KMS-11 (cell line): ENCODE results near the gene ELAVL4.

Experiments
- H2AFZ ChIP-seq: fragments of 200-600 bp; sonication (generic); 2 replicates; pipeline ENCODE4 v1.6.1; 2016; ENCODE audit warnings: antibody characterized with exemption, mixed run types, low read depth
- H3K27ac ChIP-seq: fragments of 200-600 bp; sonication (generic); 2 replicates; pipeline ENCODE4 v1.6.1; 2016; ENCODE audit warnings: mild to moderate bottlenecking, mixed run types
- H3K27me3 ChIP-seq: fragments of 200-600 bp; sonication (generic); 2 replicates; pipeline ENCODE4 v1.6.1; 2017; ENCODE audit warnings: mild to moderate bottlenecking, low read depth, mixed run types, moderate library complexity; ENCODE audit not compliant: insufficient read depth
- H3K36me3 ChIP-seq: fragments of 200-600 bp; sonication (generic); 2 replicates; pipeline ENCODE4 v1.6.1; 2017; ENCODE audit warnings: mild to moderate bottlenecking, mixed run types; ENCODE audit not compliant: insufficient read depth
- H3K4me1 ChIP-seq: fragments of 200-600 bp; sonication (generic); 2 replicates; pipeline ENCODE4 v1.6.1; 2016; ENCODE audit warnings: mild to moderate bottlenecking, low read depth, mixed run types; ENCODE audit not compliant: poor library complexity, severe bottlenecking
- H3K4me2 ChIP-seq: fragments of 200-600 bp; sonication (generic); 2 replicates; pipeline ENCODE4 v1.7.0; 2016; ENCODE audit warnings: mild to moderate bottlenecking, mixed run types
- H3K4me3 ChIP-seq: fragments of 200-600 bp; sonication (generic); IDR thresholded peaks from 2 replicates; pipeline ENCODE4 v1.6.1; 2017; ENCODE audit warnings: low read depth, low read length, mixed read lengths; ENCODE audit not compliant: insufficient read depth
- H3K79me2 ChIP-seq: fragments of 200-600 bp; sonication (generic); 2 replicates; pipeline ENCODE4 v1.6.1; 2016; ENCODE audit warnings: low read depth, mixed run types; ENCODE audit not compliant: insufficient read depth
- H3K9ac ChIP-seq: fragments of 200-600 bp; sonication (generic); 2 replicates; pipeline ENCODE4 v1.6.1; 2016; ENCODE audit warnings: mild to moderate bottlenecking, mixed run types
- H4K20me1 ChIP-seq: fragments of 200-600 bp; sonication (generic); 2 replicates; pipeline ENCODE4 v1.6.1; 2016; ENCODE audit warnings: mild to moderate bottlenecking, mixed run types; ENCODE audit not compliant: insufficient read depth
- TF ChIP-seq, protein P1 (sequence below): fragments of 200-600 bp; sonication (generic); conservative IDR thresholded peaks from 2 replicates; pipeline ENCODE4 v1.6.1; 2017; ENCODE audit warnings: low read depth, mild to moderate bottlenecking, antibody characterized with exemption, low read length, moderate library complexity, mixed read lengths

ELAVL4 gene

GRCh38 chr1:50108497-50109059 is at the start of gene ELAVL4:
Gene ELAVL4, plus strand, starts transcription at chr1:50108920. Its CDS starts 270 bp downstream, at chr1:50109190.
- TF ChIP-seq, protein P1, sequence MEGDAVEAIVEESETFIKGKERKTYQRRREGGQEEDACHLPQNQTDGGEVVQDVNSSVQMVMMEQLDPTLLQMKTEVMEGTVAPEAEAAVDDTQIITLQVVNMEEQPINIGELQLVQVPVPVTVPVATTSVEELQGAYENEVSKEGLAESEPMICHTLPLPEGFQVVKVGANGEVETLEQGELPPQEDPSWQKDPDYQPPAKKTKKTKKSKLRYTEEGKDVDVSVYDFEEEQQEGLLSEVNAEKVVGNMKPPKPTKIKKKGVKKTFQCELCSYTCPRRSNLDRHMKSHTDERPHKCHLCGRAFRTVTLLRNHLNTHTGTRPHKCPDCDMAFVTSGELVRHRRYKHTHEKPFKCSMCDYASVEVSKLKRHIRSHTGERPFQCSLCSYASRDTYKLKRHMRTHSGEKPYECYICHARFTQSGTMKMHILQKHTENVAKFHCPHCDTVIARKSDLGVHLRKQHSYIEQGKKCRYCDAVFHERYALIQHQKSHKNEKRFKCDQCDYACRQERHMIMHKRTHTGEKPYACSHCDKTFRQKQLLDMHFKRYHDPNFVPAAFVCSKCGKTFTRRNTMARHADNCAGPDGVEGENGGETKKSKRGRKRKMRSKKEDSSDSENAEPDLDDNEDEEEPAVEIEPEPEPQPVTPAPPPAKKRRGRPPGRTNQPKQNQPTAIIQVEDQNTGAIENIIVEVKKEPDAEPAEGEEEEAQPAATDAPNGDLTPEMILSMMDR, result no peak
- H3K36me3 ChIP-seq, result no peaks in the 10 kb centered on the region
- H3K9ac ChIP-seq, result no peak within 1 kb of the TSS
- H4K20me1 ChIP-seq, result no peaks in the 10 kb centered on the region
- no peak within 1 kb of the TSS for H3K4me3 ChIP-seq
- H3K27me3 ChIP-seq, result no peaks in the 10 kb centered on the region
- no peak within 1 kb of the TSS for H3K4me2 ChIP-seq
- H3K79me2 ChIP-seq, result no peaks in the 10 kb centered on the region
- H2AFZ ChIP-seq, result no peak within 1 kb of the TSS
- H3K4me1 ChIP-seq, result no peaks in the 10 kb centered on the region
- no peak within 1 kb of the TSS for H3K27ac ChIP-seq

DNA sequence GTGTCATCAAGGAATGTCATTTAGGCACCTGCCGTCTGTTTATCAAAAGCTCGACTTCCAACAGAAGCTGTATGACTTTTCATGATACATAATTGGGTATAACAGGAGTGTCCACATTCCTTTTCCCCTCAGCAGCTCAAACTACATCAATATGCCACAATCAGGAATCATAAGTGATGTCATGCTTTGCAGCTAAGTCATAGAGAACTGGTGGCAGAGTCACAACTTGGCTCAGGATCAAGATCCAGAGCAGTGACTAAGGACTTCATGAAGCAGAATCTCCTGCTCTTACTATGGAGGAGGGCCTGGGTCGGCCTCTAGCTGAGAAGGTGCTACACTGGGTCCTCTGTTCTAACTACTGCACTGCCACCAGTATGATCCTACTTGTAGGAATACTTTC is 48.4 kb upstream of the ELAVL4 start:
- Histone ChIP-seq H3K79me2 (no peaks in the 10 kb centered on the region), H3K4me1 (no peaks in the 10 kb centered on the region)

GRCh38 chr1:50066806-50067205 is 41.9 kb upstream of the ELAVL4 start:
- no peaks in the 10 kb centered on the region for H3K27me3 ChIP-seq
- H2AFZ ChIP-seq, result no peak overlapping the region
- no peaks in the 10 kb centered on the region for H3K4me1 ChIP-seq
- no peak overlapping the region for H3K9ac ChIP-seq
- no peak overlapping the region for H3K27ac ChIP-seq
- no peaks in the 10 kb centered on the region for H3K79me2 ChIP-seq
- no peak overlapping the region for H3K4me2 ChIP-seq
- no peaks in the 10 kb centered on the region for H3K36me3 ChIP-seq
- H3K4me3 ChIP-seq, result no peak overlapping the region
- no peaks in the 10 kb centered on the region for H4K20me1 ChIP-seq
- TF ChIP-seq, protein P1, result no peak

More for the DNA sequence above, 48.4 kb upstream of the ELAVL4 start:
- Histone ChIP-seq H3K27ac (no peak overlapping the region), H3K9ac (no peak overlapping the region), H4K20me1 (no peaks in the 10 kb centered on the region), H2AFZ (no peak overlapping the region), H3K4me2 (no peak overlapping the region), H3K27me3 (no peaks in the 10 kb centered on the region), H3K4me3 (no peak overlapping the region), H3K36me3 (no peaks in the 10 kb centered on the region)
- TF ChIP-seq, protein P1, result no peak

DNA sequence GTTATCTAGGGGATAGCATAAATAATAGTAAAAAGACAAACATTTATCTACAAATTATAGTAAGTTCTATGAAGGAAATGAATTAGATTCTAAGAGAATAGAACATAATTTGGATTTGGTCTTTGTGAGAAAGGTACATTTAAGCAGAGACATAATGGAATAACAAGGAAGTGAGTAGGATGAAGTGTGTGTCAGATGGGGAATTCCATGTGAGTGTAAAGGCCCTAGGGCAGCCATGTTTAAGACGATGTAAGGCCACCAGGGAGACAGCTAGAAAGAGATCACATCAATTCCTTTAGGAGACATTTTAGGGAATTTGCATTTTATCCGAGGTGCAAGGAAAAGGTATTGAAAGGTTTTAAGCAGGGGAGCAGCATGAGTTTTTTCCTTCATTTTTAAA is 33.8 kb upstream of the ELAVL4 start:
- TF ChIP-seq, protein P1, result no peak
- H3K27me3 ChIP-seq, result no peaks in the 10 kb centered on the region
- no peaks in the 10 kb centered on the region for H4K20me1 ChIP-seq
- no peak overlapping the region for H2AFZ ChIP-seq
- no peak overlapping the region for H3K27ac ChIP-seq
- H3K4me2 ChIP-seq, result no peak overlapping the region
- H3K36me3 ChIP-seq, result no peaks in the 10 kb centered on the region
- H3K4me3 ChIP-seq, result no peak overlapping the region
- H3K79me2 ChIP-seq, result no peaks in the 10 kb centered on the region
- no peak overlapping the region for H3K9ac ChIP-seq
- H3K4me1 ChIP-seq, result no peaks in the 10 kb centered on the region
